ENCODE data around the gene CDC14A. TPM values are rescaled to one million over a fixed set of nuclear protein-coding genes. Genes with fewer than 3 reads are reported as not detected.

CDC14A gene
- total RNA-seq, 2 donors from 2014 or later: 186 to 281 TPM

- Mint-ChIP-seq H3K4me3 (no peak overlapping the region), H3K4me1 (no peaks in the 10 kb centered on the region), H3K36me3 (ENCODE audit: low read depth) (no peaks in the 10 kb centered on the region), H3K27ac (no peak overlapping the region), H3K27me3 (peaks cover 32% of the 10 kb centered on the region)
- ATAC-seq (no peak), DNase-seq (no peak)
- H3K9me3 ChIP-seq (ENCODE audit: control insufficient read depth, low read length, poor library complexity, severe bottlenecking): peaks cover 2% of the 10 kb centered on the region
These were observed 214.8 kb downstream of the CDC14A start for GRCh38 chr1:100567062-100567461.

Other genes starting within 250 kb of the CDC14A start
- gene SASS6, start 219.6 kb upstream of the CDC14A start, total RNA-seq: 1 to 10 TPM; 1.9 to 2.7 TPM
- 10 to 100 TPM; 10.0 to 10.4 TPM for gene TRMT13, start 219.3 kb upstream of the CDC14A start, total RNA-seq
- gene LRRC39, start 174.2 kb upstream of the CDC14A start, total RNA-seq: 1 to 10 TPM in 1 of 2 donors, under 1 TPM in 1; 0.97 to 2.1 TPM
- gene DBT, start 102.7 kb upstream of the CDC14A start, total RNA-seq: 1 to 10 TPM; 7.8 to 9.5 TPM
- 10 to 100 TPM; 43.6 to 44.4 TPM for gene RTCA, start 86.3 kb upstream of the CDC14A start, total RNA-seq
- under 1 TPM in 1 of 2 donors, not detected in 1; 0.21 TPM for gene GPR88, start 185.6 kb downstream of the CDC14A start, total RNA-seq

All from T-helper 17 cell (primary cell).